AG09319 (cell line): ENCODE data around the gene TROAP.
A peak's percentile ranks its signal among the peaks of the same experiment; 100 is the strongest.

Source experiments
- DNase-seq: peaks from one replicate; pipeline ENCODE4 v3.0.0-alpha.2; 2010; ENCODE audit warnings: low read depth; ENCODE audit errors: extremely low read depth
- CTCF ChIP-seq: IDR thresholded peaks from 2 replicates; pipeline ENCODE4 v1.5.1; 2011; ENCODE audit warnings: low read depth, mild to moderate bottlenecking, inconsistent platforms, low read length, moderate library complexity

TROAP gene

GRCh38 chr12:49366652-49367380, 43.8 kb downstream of the TROAP start:
- peak; percentile 15; the same call in 1 of the 2 replicates for TF ChIP-seq CTCF
- peak; percentile 78 for DNase-seq

GRCh38 chr12:49367381-49368239, 44.6 kb downstream of the TROAP start, which contains the start of gene SPATS2:
Gene SPATS2 (plus strand): TSS chr12:49367462. CDS start chr12:49461013, 93,551 bp downstream.
- TF ChIP-seq CTCF: no peak
- no peak for DNase-seq

GRCh38 chr12:49368240-49368600, 45.2 kb downstream of the TROAP start:
- TF ChIP-seq CTCF: no peak
- DNase-seq: no peak

GRCh38 chr12:49369411-49370145, 46.5 kb downstream of the TROAP start:
- DNase-seq: no peak
- peak; percentile 36 for TF ChIP-seq CTCF

- no peak for DNase-seq
- no peak for TF ChIP-seq CTCF
These were observed 47.5 kb downstream of the TROAP start for GRCh38 chr12:49370539-49370938.

GRCh38 chr12:49375406-49375805, 52.4 kb downstream of the TROAP start:
- no peak for DNase-seq

More at GRCh38 chr12:49375406-49375805, 52.4 kb downstream of the TROAP start:
- TF ChIP-seq CTCF: no peak
